Measurements from ENCODE around the gene IGFBP6.

GRCh38 chr12:53118751-53119300 lies 21.4 kb downstream of the IGFBP6 start:
- TF ChIP-seq CTCF (IDR thresholded peaks at IDR 0.05) (no peak), EZH2 (IDR thresholded peaks at IDR 0.05; ENCODE audit: borderline replicate concordance, insufficient read depth, low read depth, low read length, poor library complexity, severe bottlenecking) (no peak)

Measured in B cell (primary cell).